ENCODE results near the gene CCDC80.

CCDC80 gene

DNA sequence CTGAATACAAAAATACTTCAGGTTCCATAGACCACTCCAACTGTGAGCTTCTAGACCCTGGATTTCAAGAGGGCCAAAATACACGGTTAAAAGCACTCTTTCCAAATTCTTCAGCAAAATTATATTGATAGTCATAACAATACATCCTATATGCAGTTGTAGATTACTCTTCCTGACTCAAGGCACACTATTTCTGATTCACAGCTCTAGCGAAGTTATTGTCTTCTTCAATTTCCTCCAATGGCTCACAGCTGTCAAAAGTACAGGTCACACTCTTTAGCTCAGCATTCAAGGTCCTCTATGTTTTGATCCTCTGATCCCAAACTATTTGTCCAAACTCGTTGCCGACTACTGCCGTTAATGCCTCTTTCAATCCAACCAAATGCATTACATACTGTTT lies 13.5 kb upstream of the CCDC80 start:
- TF ChIP-seq, protein P1, sequence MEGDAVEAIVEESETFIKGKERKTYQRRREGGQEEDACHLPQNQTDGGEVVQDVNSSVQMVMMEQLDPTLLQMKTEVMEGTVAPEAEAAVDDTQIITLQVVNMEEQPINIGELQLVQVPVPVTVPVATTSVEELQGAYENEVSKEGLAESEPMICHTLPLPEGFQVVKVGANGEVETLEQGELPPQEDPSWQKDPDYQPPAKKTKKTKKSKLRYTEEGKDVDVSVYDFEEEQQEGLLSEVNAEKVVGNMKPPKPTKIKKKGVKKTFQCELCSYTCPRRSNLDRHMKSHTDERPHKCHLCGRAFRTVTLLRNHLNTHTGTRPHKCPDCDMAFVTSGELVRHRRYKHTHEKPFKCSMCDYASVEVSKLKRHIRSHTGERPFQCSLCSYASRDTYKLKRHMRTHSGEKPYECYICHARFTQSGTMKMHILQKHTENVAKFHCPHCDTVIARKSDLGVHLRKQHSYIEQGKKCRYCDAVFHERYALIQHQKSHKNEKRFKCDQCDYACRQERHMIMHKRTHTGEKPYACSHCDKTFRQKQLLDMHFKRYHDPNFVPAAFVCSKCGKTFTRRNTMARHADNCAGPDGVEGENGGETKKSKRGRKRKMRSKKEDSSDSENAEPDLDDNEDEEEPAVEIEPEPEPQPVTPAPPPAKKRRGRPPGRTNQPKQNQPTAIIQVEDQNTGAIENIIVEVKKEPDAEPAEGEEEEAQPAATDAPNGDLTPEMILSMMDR (conservative IDR thresholded peaks at IDR 0.05; ENCODE audit: low read depth, low read length) = no peak
- H3K4me2 ChIP-seq = no peak overlapping the region
- H3K79me2 ChIP-seq (ENCODE audit: insufficient read depth, low read depth) = no peaks in the 10 kb centered on the region
- no peaks in the 10 kb centered on the region for H3K4me1 ChIP-seq (ENCODE audit: low read depth, poor library complexity, severe bottlenecking)
- H3K36me3 ChIP-seq (ENCODE audit: insufficient read depth) = no peaks in the 10 kb centered on the region
- no peak overlapping the region for H2AFZ ChIP-seq (ENCODE audit: low read depth)
- no peaks in the 10 kb centered on the region for H4K20me1 ChIP-seq (ENCODE audit: insufficient read depth)
- no peak overlapping the region for H3K4me3 ChIP-seq (IDR thresholded peaks at IDR 0.05; ENCODE audit: insufficient read depth, low read depth, low read length)
- H3K9ac ChIP-seq = no peak overlapping the region
- no peaks in the 10 kb centered on the region for H3K27me3 ChIP-seq (ENCODE audit: insufficient read depth, low read depth)
- no peak overlapping the region for H3K27ac ChIP-seq

DNA sequence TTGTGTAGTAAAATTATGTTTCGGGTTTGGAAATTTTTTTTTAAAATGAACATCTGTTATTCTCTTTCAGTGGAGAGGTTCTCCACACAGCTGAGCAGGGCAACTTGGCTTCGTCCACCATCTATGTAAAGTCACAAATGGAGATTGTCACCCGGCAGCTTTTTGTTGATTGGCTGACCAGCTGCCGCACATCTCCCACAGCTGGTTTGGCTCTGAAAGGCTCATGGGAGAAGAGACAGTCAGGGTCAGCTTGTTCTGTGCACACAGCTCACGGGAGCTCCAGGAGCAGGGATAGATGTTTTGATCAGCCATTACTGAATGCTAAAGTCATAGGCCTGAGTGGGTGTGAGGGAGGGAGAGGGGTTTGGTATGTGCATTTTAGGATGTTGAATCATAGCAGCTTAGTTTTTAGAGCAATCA lies 12.9 kb upstream of the CCDC80 start:
- Histone ChIP-seq H3K27ac (no peak overlapping the region), H3K4me3 (IDR thresholded peaks at IDR 0.05; ENCODE audit: insufficient read depth, low read depth, low read length) (no peak overlapping the region), H3K4me2 (no peak overlapping the region), H3K4me1 (ENCODE audit: low read depth, poor library complexity, severe bottlenecking) (peaks cover under 1% of the 10 kb centered on the region), H3K9ac (no peak overlapping the region), H3K27me3 (ENCODE audit: insufficient read depth, low read depth) (no peaks in the 10 kb centered on the region), H3K36me3 (ENCODE audit: insufficient read depth) (no peaks in the 10 kb centered on the region), H4K20me1 (ENCODE audit: insufficient read depth) (no peaks in the 10 kb centered on the region), H3K79me2 (ENCODE audit: insufficient read depth, low read depth) (no peaks in the 10 kb centered on the region), H2AFZ (ENCODE audit: low read depth) (no peak overlapping the region)
- TF ChIP-seq, protein P1 (conservative IDR thresholded peaks at IDR 0.05; ENCODE audit: low read depth, low read length) = no peak

DNA sequence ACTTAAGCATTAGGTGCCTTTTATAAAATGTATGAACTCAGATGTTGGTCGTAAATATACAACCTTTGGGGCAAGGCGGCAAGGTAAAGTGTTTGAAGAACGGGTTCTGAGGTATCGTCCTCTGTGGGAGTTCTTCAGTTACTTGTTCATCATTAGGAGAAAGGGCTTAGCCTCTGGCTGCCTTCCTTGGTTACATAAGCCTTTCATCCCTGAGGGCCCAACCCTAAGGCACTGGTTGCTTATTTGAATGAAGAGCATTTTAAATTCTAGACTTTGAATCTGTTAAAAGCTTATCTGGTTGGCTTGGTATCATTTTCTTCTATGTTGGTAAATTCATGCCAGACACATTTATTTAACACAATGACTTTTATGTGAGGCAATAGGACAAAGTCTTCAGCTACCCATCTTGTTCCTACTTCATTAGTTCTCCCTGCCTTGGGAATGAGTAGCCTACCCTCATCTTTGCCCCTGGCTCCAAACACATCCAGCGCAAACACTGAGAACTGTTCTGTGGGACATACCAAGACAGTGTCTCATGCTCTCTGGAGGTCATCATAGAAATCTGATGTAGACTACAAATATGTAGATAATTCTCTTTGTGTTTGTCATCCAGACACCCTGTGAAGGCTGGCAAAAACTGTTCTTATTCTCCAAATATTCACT lies 12.4 kb upstream of the CCDC80 start:
- Histone ChIP-seq H3K27me3 (ENCODE audit: insufficient read depth, low read depth) (no peaks in the 10 kb centered on the region), H3K9ac (no peak overlapping the region), H3K4me2 (no peak overlapping the region), H3K27ac (no peak overlapping the region), H2AFZ (ENCODE audit: low read depth) (no peak overlapping the region), H3K4me3 (IDR thresholded peaks at IDR 0.05; ENCODE audit: insufficient read depth, low read depth, low read length) (no peak overlapping the region), H3K4me1 (ENCODE audit: low read depth, poor library complexity, severe bottlenecking) (peaks cover 3% of the 10 kb centered on the region), H4K20me1 (ENCODE audit: insufficient read depth) (no peaks in the 10 kb centered on the region), H3K79me2 (ENCODE audit: insufficient read depth, low read depth) (no peaks in the 10 kb centered on the region), H3K36me3 (ENCODE audit: insufficient read depth) (no peaks in the 10 kb centered on the region)
- TF ChIP-seq, protein P1 (conservative IDR thresholded peaks at IDR 0.05; ENCODE audit: low read depth, low read length) = no peak

- Histone ChIP-seq H3K9ac (no peak overlapping the region), H3K27ac (no peak overlapping the region), H3K4me1 (ENCODE audit: low read depth, poor library complexity, severe bottlenecking) (peaks cover 3% of the 10 kb centered on the region), H3K79me2 (ENCODE audit: insufficient read depth, low read depth) (no peaks in the 10 kb centered on the region), H2AFZ (ENCODE audit: low read depth) (no peak overlapping the region), H3K4me2 (no peak overlapping the region), H4K20me1 (ENCODE audit: insufficient read depth) (no peaks in the 10 kb centered on the region), H3K4me3 (IDR thresholded peaks at IDR 0.05; ENCODE audit: insufficient read depth, low read depth, low read length) (no peak overlapping the region), H3K36me3 (ENCODE audit: insufficient read depth) (no peaks in the 10 kb centered on the region), H3K27me3 (ENCODE audit: insufficient read depth, low read depth) (no peaks in the 10 kb centered on the region)
- TF ChIP-seq, protein P1 (conservative IDR thresholded peaks at IDR 0.05; ENCODE audit: low read depth, low read length) = no peak
These were observed 10.6 kb upstream of the CCDC80 start for GRCh38 chr3:112651516-112651915.
